ENCODE results near the gene HK1. TPM values are rescaled to one million over a fixed set of nuclear protein-coding genes. Genes with fewer than 3 reads are reported as not detected.

HK1 gene
- total RNA-seq, 4 donors from 2014 or later: 17.9 to 77.6 (median 43.6) TPM

GRCh38 chr10:69382382-69383117 lies 104.3 kb downstream of the HK1 start:
- Histone ChIP-seq H3K4me1 (peaks cover 11 to 14% of the 10 kb centered on the region in 2 donors), H3K36me3 (no peaks in the 10 kb centered on the region), H3K27me3 (no peaks in the 10 kb centered on the region), H3K27ac (peak overlapping the region; percentile 57 to 80), H3K9me3 (no peaks in the 10 kb centered on the region), H3K4me3 (no peak overlapping the region)
- TF ChIP-seq POLR2A (IDR thresholded peaks at IDR 0.05) (no peak), CTCF (IDR thresholded peaks at IDR 0.05) (no peak)
- peak; percentile 73 for DNase-seq
- intact Hi-C loops (cut with DNase I; ENCODE audit: low total_unique reads): no loop called here

- H3K4me1 ChIP-seq: peaks cover 11 to 14% of the 10 kb centered on the region in 2 donors
- TF ChIP-seq POLR2A (IDR thresholded peaks at IDR 0.05) (no peak), CTCF (IDR thresholded peaks at IDR 0.05) (peak in 3 of 4 experiments; percentile 10 to 24 (median 20))
- H3K27ac ChIP-seq: peak overlapping the region; percentile 57 to 80
- no peaks in the 10 kb centered on the region for H3K9me3 ChIP-seq
- no peaks in the 10 kb centered on the region for H3K27me3 ChIP-seq
- peak in 1 of 2 donors; percentile 53 for DNase-seq
- no peaks in the 10 kb centered on the region for H3K36me3 ChIP-seq
- intact Hi-C loops (cut with DNase I; ENCODE audit: low total_unique reads): no loop called here
- H3K4me3 ChIP-seq: no peak overlapping the region
Observed at GRCh38 chr10:69383558-69383957, 105.3 kb downstream of the HK1 start.

GRCh38 chr10:69384320-69384719 lies 106.0 kb downstream of the HK1 start:
- intact Hi-C loops (cut with DNase I; ENCODE audit: low total_unique reads): no loop called here
- H3K4me3 ChIP-seq: no peak overlapping the region
- TF ChIP-seq POLR2A (IDR thresholded peaks at IDR 0.05) (no peak), CTCF (IDR thresholded peaks at IDR 0.05) (no peak)
- H3K36me3 ChIP-seq: no peaks in the 10 kb centered on the region
- no peaks in the 10 kb centered on the region for H3K27me3 ChIP-seq
- DNase-seq: no peak
- H3K9me3 ChIP-seq: no peaks in the 10 kb centered on the region
- peaks cover 11 to 14% of the 10 kb centered on the region in 2 donors for H3K4me1 ChIP-seq
- H3K27ac ChIP-seq: peak overlapping the region in 1 of 2 donors; percentile 57

GRCh38 chr10:69385454-69386350 lies 107.4 kb downstream of the HK1 start:
- Histone ChIP-seq H3K4me1 (peaks cover 11 to 14% of the 10 kb centered on the region in 2 donors), H3K4me3 (no peak overlapping the region), H3K27ac (peak overlapping the region; percentile 16 to 22), H3K9me3 (no peaks in the 10 kb centered on the region), H3K36me3 (no peaks in the 10 kb centered on the region), H3K27me3 (no peaks in the 10 kb centered on the region)
- no peak for DNase-seq
- intact Hi-C loops (cut with DNase I; ENCODE audit: low total_unique reads): no loop called here
- TF ChIP-seq POLR2A (IDR thresholded peaks at IDR 0.05) (no peak), CTCF (IDR thresholded peaks at IDR 0.05) (no peak)

- Histone ChIP-seq H3K4me1 (peaks cover 11 to 14% of the 10 kb centered on the region in 2 donors), H3K36me3 (no peaks in the 10 kb centered on the region), H3K4me3 (no peak overlapping the region), H3K27ac (no peak overlapping the region), H3K27me3 (no peaks in the 10 kb centered on the region), H3K9me3 (no peaks in the 10 kb centered on the region)
- intact Hi-C loops (cut with DNase I; ENCODE audit: low total_unique reads): no loop called here
- no peak for TF ChIP-seq POLR2A (IDR thresholded peaks at IDR 0.05)
- TF ChIP-seq CTCF (IDR thresholded peaks at IDR 0.05): no peak
- DNase-seq: no peak
Observed at GRCh38 chr10:69387500-69387899, 109.2 kb downstream of the HK1 start.

Data from uterus (tissue), 4 donors.